Measurements from ENCODE around the gene CALN1.
"Not testable (repeated sequence)": the region's sequence is repeated elsewhere in the genome, so short reads cannot be mapped to it uniquely, and the experiment has no call there.

CALN1 gene

GRCh38 chr7:71851776-71852498, 560.2 kb downstream of the CALN1 start:
- DNase-seq: no peak

- DNase-seq: peak; percentile 45
Observed at GRCh38 chr7:71846160-71846559, 566.0 kb downstream of the CALN1 start.

- DNase-seq: peak; percentile 23
Observed at GRCh38 chr7:71843676-71844075, 568.5 kb downstream of the CALN1 start.

- no peak for DNase-seq
Observed at GRCh38 chr7:71842786-71843185, 569.4 kb downstream of the CALN1 start.

- no peak for DNase-seq
Observed at GRCh38 chr7:71842381-71842780, 569.8 kb downstream of the CALN1 start.

GRCh38 chr7:71835056-71835455, 577.1 kb downstream of the CALN1 start:
- DNase-seq: no peak

GRCh38 chr7:71829515-71829914, 582.6 kb downstream of the CALN1 start:
- DNase-seq: no peak

- no peak for DNase-seq
Observed at GRCh38 chr7:71828361-71828760, 583.8 kb downstream of the CALN1 start.

- no peak for DNase-seq
Observed at GRCh38 chr7:71826141-71826540, 586.0 kb downstream of the CALN1 start.

- no peak for DNase-seq
Observed at GRCh38 chr7:71824006-71824760, 588.0 kb downstream of the CALN1 start.

- DNase-seq: not testable (repeated sequence)
Observed at GRCh38 chr7:71822406-71822805, 589.7 kb downstream of the CALN1 start.

- DNase-seq: no peak
Observed at GRCh38 chr7:71817916-71818315, 594.2 kb downstream of the CALN1 start.

GRCh38 chr7:71808115-71808514, 604.0 kb downstream of the CALN1 start:
- no peak for DNase-seq

GRCh38 chr7:71804256-71804655, 607.9 kb downstream of the CALN1 start:
- DNase-seq: no peak

GRCh38 chr7:71801976-71802375, 610.2 kb downstream of the CALN1 start:
- no peak for DNase-seq

- DNase-seq: no peak
Observed at GRCh38 chr7:71800321-71800720, 611.8 kb downstream of the CALN1 start.

- DNase-seq: no peak
Observed at GRCh38 chr7:71795410-71795809, 616.7 kb downstream of the CALN1 start.

GRCh38 chr7:71793251-71793650, 618.9 kb downstream of the CALN1 start:
- no peak for DNase-seq

GRCh38 chr7:71787513-71787912, 624.6 kb downstream of the CALN1 start:
- peak; percentile 25 for DNase-seq

GRCh38 chr7:71785216-71785615, 626.9 kb downstream of the CALN1 start:
- DNase-seq: no peak

GRCh38 chr7:71784781-71785180, 627.4 kb downstream of the CALN1 start:
- DNase-seq: no peak

GRCh38 chr7:71784180-71784579, 628.0 kb downstream of the CALN1 start:
- DNase-seq: no peak

- no peak for DNase-seq
Observed at GRCh38 chr7:71783779-71784178, 628.4 kb downstream of the CALN1 start.

GRCh38 chr7:71782051-71782450, 630.1 kb downstream of the CALN1 start:
- no peak for DNase-seq

- DNase-seq: no peak
Observed at GRCh38 chr7:71780282-71780681, 631.9 kb downstream of the CALN1 start.

Data from hematopoietic multipotent progenitor cell treated with erythropoietin and hydrocortisone succinate and interleukin-3 and kit ligand, for 6 days (in vitro differentiated cells).